ENCODE data around the gene C17orf78.

The C17orf78 gene

DNA sequence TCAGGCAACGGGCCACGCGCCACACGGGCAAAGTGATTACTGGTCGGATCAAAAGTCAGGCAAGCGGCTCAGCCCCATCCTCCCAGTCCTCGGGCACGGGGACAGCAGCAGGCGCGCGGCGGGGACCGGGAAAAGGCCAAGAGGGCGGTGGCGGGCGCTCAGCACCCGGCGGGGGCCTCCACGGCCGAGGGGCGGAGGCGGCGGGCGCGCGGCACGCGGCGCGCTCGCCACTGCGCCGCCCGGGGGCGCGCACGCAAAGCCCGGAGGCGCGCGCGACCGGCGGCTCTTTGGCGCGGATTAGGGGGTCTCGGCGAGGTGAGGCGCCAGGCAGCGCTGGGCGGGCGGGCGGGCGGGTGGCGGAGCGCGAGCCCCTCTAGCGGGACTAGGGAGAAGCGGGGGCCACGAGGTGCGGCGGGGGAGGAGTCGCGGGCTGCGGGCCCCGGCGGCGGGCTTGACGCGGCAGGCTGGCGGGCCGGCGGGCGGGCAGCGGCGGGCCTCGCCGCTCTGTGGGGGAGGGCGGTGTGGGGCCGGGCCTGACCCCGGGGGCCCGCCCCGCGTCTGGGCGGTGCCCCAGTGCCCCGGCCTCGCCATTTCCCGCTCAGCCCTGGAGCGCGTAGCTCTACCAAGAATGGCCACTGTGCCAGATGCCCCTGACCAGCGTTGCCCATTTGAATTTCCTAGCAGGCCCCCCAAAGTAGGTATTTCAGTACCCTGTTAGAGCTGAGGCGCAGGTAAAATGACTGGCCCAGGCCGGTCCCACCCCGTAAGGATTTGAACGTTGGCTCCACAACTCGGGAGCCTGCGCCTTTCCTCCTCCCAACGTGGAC lies 31.1 kb downstream of the C17orf78 start, which contains the start of the genes ACACA and TADA2A:
ACACA (minus strand) TSS at position 202 of the 827 bp plus-strand sequence. CDS start 537 bp downstream, outside the sequence.
TADA2A (plus strand) TSS at position 252 of the 827 bp plus-strand sequence. CDS start 4,480 bp downstream, outside the sequence.
- TF ChIP-seq GATA3 (IDR thresholded peaks at IDR 0.05; ENCODE audit: low read depth, low read length) (no peak), GATA2 (IDR thresholded peaks at IDR 0.05; ENCODE audit: low read depth, low read length) (no peak)

DNA sequence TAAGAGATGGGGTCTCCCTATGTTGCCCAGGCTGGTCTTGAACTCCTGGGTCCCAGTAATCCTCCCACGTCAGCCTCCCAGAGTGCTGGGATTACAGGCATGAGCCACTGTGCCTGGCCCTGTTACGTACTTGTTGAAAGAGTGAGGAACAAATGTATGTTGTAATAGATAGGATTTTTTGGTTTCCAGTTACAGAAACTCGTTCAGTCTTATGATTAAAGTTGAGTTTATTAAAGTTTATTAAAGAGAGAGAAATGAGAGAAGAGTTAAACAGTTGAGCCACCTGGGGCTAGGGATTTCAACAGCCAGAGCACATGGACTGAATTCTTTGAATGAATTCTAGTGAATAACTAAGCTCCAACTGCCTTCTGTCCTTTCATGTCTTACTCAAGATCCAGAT lies 34.6 kb downstream of the C17orf78 start:
- no peak for TF ChIP-seq GATA3 (IDR thresholded peaks at IDR 0.05; ENCODE audit: low read depth, low read length)
- TF ChIP-seq GATA2 (IDR thresholded peaks at IDR 0.05; ENCODE audit: low read depth, low read length), result no peak

DNA sequence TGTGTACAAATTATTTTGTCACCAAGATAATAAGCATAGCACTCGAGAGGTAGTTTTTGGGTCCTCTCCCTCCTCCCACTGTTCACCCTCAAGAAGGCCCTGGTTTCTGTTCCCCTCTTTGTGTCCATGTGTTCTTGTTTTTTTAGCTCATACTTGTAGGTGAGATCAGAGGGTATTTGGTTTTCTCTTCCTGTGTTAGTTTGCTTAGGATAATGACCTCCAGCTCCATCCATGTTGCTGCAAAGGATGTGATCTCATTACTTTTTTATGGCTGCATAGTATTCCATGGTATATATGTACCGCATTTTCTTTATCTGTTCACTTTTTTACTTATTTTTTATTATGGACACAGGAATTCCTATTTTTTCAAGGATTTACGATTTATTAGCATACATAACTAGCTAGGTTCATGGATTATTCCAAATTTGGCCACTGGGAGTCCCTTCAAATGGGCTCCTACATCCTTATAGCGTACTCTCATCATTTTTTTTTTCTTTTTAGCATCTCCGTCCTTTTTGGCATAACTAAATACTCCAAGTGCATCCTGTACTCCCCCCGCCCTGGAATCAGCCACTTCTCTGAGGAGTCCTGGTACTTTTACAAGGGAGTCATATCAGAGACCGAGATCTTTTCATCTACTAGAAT lies 38.2 kb downstream of the C17orf78 start:
- TF ChIP-seq GATA2 (IDR thresholded peaks at IDR 0.05; ENCODE audit: low read depth, low read length) (no peak), GATA3 (IDR thresholded peaks at IDR 0.05; ENCODE audit: low read depth, low read length) (no peak)

DNA sequence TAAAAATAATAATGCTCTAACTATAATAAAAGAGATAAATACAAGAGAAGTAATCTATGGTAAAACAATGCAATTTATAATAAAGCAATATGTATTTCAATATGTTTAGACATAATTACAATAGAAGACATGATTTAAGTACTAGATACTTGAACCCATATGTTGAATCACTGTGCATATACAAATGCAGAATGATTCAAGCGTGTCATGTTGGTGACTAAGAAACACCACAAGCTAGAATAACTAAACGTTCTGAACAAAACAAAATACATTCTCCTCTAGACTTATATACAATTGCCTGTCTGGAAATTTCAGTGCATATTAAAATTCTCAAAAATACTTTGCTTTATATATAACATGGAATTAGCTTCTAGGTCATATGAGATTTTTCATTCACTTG lies 42.1 kb downstream of the C17orf78 start:
- TF ChIP-seq GATA3 (IDR thresholded peaks at IDR 0.05; ENCODE audit: low read depth, low read length), result no peak
- TF ChIP-seq GATA2 (IDR thresholded peaks at IDR 0.05; ENCODE audit: low read depth, low read length), result no peak

DNA sequence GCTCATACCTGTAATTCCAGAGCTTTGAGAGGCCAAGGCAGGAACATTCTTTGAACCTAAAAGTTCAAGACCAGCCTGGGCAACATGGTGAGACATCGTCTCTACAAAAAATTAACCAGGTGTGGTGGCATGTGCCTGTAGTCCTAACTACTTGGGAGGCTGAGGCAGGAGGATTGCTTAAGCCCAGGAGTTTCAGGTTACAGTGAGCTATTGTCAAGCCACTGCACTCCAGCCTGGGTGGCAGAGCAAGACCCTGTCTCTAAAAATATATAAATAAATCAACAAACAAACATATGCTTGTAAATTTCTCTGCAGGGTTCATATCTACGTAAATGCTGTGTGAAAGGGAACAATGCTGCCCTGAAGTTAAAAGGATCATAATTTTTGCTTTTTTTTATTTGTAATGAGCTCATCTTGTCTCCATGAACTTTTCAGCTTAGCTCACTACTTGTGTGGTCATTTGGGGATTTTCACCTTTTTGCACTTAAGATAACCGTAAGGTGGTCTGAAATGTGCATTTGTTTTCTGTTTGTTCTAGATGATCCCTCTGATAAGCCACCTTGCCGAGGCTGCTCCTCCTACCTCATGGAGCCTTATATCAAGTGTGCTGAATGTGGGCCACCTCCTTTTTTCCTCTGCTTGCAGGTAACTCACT lies 47.3 kb downstream of the C17orf78 start:
- TF ChIP-seq GATA2 (IDR thresholded peaks at IDR 0.05; ENCODE audit: low read depth, low read length) (no peak), GATA3 (IDR thresholded peaks at IDR 0.05; ENCODE audit: low read depth, low read length) (no peak)

DNA sequence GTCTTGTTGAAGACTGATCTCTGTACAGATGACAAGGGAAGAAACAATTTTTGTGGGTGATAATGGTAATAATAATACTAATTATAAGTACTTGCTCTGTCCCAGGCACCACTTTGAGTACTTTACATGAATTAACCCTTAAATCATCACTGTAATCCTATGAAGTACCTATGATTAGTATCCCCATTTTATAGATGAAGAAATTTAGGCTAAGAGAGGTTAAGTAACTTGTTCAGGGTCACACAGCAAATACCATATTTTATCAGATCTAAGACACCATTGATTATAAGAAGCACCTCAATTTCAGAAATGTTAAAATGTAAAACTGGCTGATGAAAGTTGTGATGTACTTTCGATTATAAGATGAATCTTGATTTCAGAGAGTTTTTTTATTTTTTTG lies 49.5 kb downstream of the C17orf78 start:
- TF ChIP-seq GATA2 (IDR thresholded peaks at IDR 0.05; ENCODE audit: low read depth, low read length), result no peak
- no peak for TF ChIP-seq GATA3 (IDR thresholded peaks at IDR 0.05; ENCODE audit: low read depth, low read length)

DNA sequence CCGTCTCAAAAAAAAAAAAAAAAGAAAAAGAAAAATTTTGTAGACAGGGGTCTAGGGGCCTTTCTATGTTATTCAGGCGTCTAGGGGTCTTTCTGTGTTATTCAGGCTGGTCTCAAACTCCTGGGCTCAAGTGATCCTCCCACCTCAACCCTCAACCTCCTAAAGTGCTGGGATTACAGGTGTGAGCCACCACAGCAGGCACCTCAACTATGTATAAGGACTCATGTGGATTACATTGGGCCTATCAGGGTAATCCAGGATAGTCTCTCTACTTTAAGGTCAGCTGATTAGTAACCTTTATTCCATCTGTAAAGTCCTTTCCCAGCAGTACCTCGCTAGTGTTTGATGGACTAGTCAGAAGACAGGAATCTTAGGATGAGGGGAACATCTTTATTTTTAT lies 53.3 kb downstream of the C17orf78 start:
- no peak for TF ChIP-seq GATA2 (IDR thresholded peaks at IDR 0.05; ENCODE audit: low read depth, low read length)
- TF ChIP-seq GATA3 (IDR thresholded peaks at IDR 0.05; ENCODE audit: low read depth, low read length), result no peak

DNA sequence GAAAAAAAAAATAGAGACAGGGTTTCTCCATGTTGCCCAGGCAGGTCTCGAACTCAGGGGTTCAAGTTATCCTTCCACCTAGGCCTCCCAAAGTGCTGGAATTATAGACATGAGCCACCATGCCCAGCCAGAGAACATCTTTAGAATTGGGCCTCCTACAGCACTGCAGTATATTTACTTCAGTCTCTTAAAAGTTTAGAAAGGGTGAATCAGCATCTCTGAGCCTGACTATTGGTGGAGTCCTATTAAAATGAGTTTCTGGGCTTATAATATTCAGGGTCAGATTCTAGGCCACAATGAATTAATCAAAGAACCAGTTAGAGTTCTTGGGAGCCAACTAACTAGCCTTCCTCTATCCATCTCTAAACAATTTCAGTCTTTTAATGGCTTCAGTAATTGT lies 53.7 kb downstream of the C17orf78 start:
- no peak for TF ChIP-seq GATA3 (IDR thresholded peaks at IDR 0.05; ENCODE audit: low read depth, low read length)
- no peak for TF ChIP-seq GATA2 (IDR thresholded peaks at IDR 0.05; ENCODE audit: low read depth, low read length)

DNA sequence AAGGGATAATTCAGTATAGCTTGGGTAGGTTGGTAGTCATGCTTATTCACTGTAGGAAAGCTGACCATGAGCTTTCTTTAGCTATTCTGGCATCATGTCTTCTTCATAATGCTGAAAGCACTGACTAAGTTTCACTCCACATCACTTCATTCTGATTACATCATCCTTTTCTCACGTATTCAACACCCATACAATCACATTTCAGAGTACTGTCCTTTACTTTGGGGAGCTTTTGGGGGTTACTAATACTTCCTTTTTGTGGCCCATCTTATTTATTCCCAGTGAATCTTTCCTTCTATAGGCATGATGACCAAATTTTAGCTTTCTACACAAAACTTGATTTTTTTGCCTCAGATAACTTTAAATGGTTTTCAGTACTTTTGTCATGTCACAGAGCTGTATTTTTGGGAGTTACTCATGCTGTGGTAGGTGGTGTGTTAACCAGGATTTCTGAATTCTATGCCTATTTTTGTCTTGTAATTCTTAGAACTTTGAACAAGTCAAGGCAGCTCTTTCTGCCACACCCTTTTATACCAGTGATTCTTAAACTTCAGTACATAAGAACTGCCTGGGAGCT lies 54.4 kb downstream of the C17orf78 start:
- TF ChIP-seq GATA2 (IDR thresholded peaks at IDR 0.05; ENCODE audit: low read depth, low read length), result no peak
- no peak for TF ChIP-seq GATA3 (IDR thresholded peaks at IDR 0.05; ENCODE audit: low read depth, low read length)

DNA sequence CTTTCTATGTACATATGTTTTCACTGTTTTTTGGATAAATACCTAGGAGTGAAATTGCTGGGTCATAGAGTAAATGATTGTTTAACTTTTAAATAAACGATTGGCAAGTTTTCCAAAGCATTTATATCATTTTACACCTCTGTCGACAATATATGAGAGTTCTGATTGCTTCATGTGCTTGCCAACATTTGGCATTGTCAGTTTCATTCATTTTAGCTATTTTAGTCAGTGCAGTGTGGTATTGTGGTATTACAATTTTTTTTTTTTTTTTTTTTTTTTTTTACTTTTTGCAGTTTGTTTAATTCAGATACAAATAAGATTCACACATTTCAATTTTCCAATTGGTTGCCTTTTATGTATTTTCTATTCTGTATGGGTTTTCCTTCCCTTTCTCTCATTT lies 56.9 kb downstream of the C17orf78 start:
- no peak for TF ChIP-seq GATA3 (IDR thresholded peaks at IDR 0.05; ENCODE audit: low read depth, low read length)
- no peak for TF ChIP-seq GATA2 (IDR thresholded peaks at IDR 0.05; ENCODE audit: low read depth, low read length)

DNA sequence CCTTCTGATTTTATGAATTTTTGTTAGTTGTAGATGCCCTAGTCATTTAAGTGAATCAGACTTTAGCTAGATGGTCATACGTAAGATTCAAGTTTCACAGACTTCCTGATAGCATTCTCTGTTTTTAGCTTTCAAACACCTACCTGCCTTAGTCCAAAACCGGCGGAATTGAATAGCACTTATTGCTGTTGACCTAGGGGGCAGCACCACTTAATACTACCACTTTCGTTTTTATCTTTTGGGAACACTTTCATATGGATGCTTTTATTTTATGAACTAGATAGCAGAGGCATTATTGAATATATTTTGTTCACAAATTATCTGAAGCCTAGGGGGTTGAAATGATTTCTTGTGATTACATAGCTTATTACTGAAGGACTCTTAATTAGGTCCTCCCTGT lies 62.4 kb downstream of the C17orf78 start:
- TF ChIP-seq GATA3 (IDR thresholded peaks at IDR 0.05; ENCODE audit: low read depth, low read length), result no peak
- no peak for TF ChIP-seq GATA2 (IDR thresholded peaks at IDR 0.05; ENCODE audit: low read depth, low read length)

DNA sequence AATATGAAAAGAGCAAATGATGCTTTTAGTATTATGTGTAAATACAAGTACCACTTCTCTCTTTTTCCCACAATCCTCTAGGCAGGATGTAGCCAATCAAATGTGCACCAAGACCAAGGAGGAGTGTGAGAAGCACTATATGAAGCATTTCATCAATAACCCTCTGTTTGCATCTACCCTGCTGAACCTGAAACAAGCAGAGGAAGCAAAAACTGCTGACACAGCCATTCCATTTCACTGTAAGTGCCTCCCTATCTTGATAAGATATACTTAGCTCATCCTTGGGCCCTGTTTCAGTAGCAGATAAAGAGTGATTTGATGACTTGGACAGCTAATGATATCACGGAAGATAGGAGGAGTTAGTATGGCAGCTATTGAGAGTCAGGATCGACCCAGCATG lies 64.6 kb downstream of the C17orf78 start:
- no peak for TF ChIP-seq GATA2 (IDR thresholded peaks at IDR 0.05; ENCODE audit: low read depth, low read length)
- TF ChIP-seq GATA3 (IDR thresholded peaks at IDR 0.05; ENCODE audit: low read depth, low read length), result no peak
